Activated CD4-positive, alpha-beta T cell treated with anti-CD3 and anti-CD28 coated beads, Interleukin-2, amount 10 ng/mL, durations not matched to agents 24 days and 14 days (primary cell): ENCODE data around the gene S100A16. TPM values are rescaled to one million over a fixed set of nuclear protein-coding genes. Genes with fewer than 3 reads are reported as not detected.
"Not testable (repeated sequence)": the region's sequence is repeated elsewhere in the genome, so short reads cannot be mapped to it uniquely, and the experiment has no call there.

Source experiments
- DNase-seq: peaks from one replicate; pipeline ENCODE4 v3.0.0; 2022
- H3K27ac Mint-ChIP-seq: one replicate; pipeline ENCODE4 v1.8.0; 2022; ENCODE audit warnings: mild to moderate bottlenecking, mixed read lengths
- H3K27me3 Mint-ChIP-seq: one replicate; pipeline ENCODE4 v1.8.0; 2022; ENCODE audit warnings: mixed read lengths
- H3K36me3 Mint-ChIP-seq: one replicate; pipeline ENCODE4 v1.8.0; 2022; ENCODE audit warnings: low read depth, mild to moderate bottlenecking, mixed read lengths
- H3K4me1 Mint-ChIP-seq: one replicate; pipeline ENCODE4 v1.8.0; 2021; ENCODE audit warnings: mixed read lengths
- H3K4me3 Mint-ChIP-seq: one replicate; pipeline ENCODE4 v1.8.0; 2022; ENCODE audit warnings: mild to moderate bottlenecking, moderate library complexity, mixed read lengths
- H3K9me3 Mint-ChIP-seq: one replicate; pipeline ENCODE4 v1.8.0; 2021; ENCODE audit warnings: mixed read lengths
- intact Hi-C: fragments of 100-400 bp; cut with micrococcal nuclease; formaldehyde crosslinking; loops from one replicate; pipeline ENCODE4 v1.15.1; 2023
- total RNA-seq: library from RNA; stranded (reverse); gene quantifications from 2 replicates; pipeline ENCODE4 v1.2.3, GENCODE V29; 2022

S100A16 gene
- total RNA-seq, 1 donor from 2014 or later, result not detected

DNA sequence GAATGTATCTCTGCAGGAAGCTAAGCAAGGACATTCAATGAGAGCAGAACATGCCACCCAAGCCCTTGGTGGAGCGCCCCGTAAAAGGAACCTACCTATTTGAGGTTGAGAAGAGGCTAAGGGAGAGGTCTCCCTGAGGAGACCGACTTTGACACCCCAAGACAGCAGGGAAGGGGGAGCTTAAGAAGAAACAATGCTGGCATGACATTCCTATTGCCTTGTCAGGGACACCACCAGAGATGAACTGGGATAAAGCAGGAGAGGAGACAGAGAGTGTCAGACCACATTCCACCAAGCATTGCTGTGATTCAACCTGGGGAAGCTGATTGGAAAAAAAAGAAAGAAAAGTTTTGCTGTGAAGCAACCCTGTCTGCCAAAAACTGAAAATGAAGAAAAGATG lies 34.0 kb downstream of the S100A16 start:
- Mint-ChIP-seq H3K36me3 (no peaks in the 10 kb centered on the region), H3K27ac (no peak overlapping the region), H3K4me3 (no peak overlapping the region), H3K4me1 (peaks cover 6% of the 10 kb centered on the region), H3K27me3 (peaks cover 29% of the 10 kb centered on the region), H3K9me3 (no peaks in the 10 kb centered on the region)
- intact Hi-C loops, result no loop called here
- DNase-seq, result no peak

DNA sequence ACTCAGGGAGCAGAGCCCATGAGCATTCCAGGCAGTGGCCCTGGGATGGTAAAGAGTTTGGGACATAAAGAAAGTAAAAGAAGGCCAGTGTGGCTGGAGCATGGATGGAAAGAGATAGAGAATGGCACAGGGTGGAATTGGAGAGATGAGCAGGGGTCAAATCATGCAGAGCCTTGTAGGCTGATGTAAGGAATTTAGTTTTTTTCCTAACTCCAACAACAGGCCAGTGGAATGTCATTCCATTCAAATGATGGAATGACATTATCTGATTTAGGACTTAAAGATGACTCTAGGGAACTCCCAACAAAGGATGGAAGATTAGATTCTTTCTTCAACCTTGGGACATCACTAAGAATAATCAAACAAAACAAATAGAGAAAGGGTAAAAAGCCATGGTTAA lies 34.4 kb downstream of the S100A16 start:
- intact Hi-C loops, result no loop called here

GRCh38 chr1:153577624-153578051 lies 35.3 kb downstream of the S100A16 start:
- H3K27me3 Mint-ChIP-seq, result peaks cover 26% of the 10 kb centered on the region

More for the DNA sequence above, 34.4 kb downstream of the S100A16 start:
- no peak for DNase-seq
- no peaks in the 10 kb centered on the region for H3K36me3 Mint-ChIP-seq
- H3K27me3 Mint-ChIP-seq, result peaks cover 26% of the 10 kb centered on the region
- H3K4me1 Mint-ChIP-seq, result peaks cover 6% of the 10 kb centered on the region
- no peak overlapping the region for H3K4me3 Mint-ChIP-seq
- H3K9me3 Mint-ChIP-seq, result no peaks in the 10 kb centered on the region
- H3K27ac Mint-ChIP-seq, result no peak overlapping the region

GRCh38 chr1:153577138-153577537 lies 35.8 kb downstream of the S100A16 start:
- Mint-ChIP-seq H3K27me3 (peaks cover 26% of the 10 kb centered on the region), H3K27ac (no peak overlapping the region), H3K9me3 (no peaks in the 10 kb centered on the region), H3K36me3 (no peaks in the 10 kb centered on the region), H3K4me1 (peaks cover 15% of the 10 kb centered on the region), H3K4me3 (no peak overlapping the region)
- DNase-seq, result no peak
- intact Hi-C loops, result no loop called here

More at GRCh38 chr1:153577624-153578051, 35.3 kb downstream of the S100A16 start:
- Mint-ChIP-seq H3K36me3 (no peaks in the 10 kb centered on the region), H3K4me3 (no peak overlapping the region), H3K9me3 (no peaks in the 10 kb centered on the region), H3K27ac (no peak overlapping the region), H3K4me1 (peaks cover 13% of the 10 kb centered on the region)
- DNase-seq, result no peak
- intact Hi-C loops, result no loop called here

DNA sequence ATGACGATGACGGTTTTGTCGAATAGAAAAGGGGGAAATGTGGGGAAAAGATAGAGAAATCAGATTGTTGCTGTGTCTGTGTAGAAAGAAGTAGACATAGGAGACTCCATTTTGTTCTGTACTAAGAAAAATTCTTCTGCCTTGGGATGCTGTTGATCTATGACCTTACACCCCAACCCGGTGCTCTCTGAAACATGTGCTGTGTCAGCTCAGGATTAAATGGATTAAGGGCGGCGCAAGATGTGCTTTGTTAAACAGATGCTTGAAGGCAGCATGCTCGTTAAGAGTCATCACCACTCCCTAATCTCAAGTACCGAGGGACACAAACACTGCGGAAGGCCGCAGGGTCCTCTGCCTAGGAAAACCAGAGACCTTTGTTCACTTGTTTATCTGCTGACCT lies 37.4 kb downstream of the S100A16 start:
- DNase-seq, H3K9me3 Mint-ChIP-seq, H3K36me3 Mint-ChIP-seq, H3K27ac Mint-ChIP-seq, intact Hi-C loops, H3K4me3 Mint-ChIP-seq: not testable (repeated sequence)
- Mint-ChIP-seq H3K4me1 (peaks cover 26% of the 10 kb centered on the region), H3K27me3 (peaks cover 26% of the 10 kb centered on the region)

DNA sequence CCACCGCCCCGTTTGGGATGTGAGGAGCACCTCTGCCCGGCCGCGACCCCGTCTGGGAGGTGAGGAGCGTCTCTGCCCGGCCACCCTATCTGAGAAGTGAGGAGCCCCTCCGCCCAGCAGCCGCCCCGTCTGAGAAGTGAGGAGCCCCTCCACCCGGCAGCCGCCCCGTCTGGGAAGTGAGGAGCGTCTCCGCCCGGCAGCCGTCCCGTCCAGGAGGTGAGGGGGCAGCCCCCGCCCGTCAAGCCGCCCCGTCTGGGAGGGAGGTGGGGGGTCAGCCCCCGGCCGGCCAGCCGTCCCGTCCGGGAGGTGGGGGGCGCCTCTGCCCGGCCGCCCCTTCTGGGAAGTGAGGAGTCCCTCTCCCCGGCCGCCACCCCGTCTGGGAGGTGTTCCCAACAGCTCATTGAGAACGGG lies 37.9 kb downstream of the S100A16 start:
- peaks cover 27% of the 10 kb centered on the region for H3K4me1 Mint-ChIP-seq
- intact Hi-C loops, DNase-seq, H3K4me3 Mint-ChIP-seq, H3K27ac Mint-ChIP-seq, H3K9me3 Mint-ChIP-seq, H3K36me3 Mint-ChIP-seq: not testable (repeated sequence)
- H3K27me3 Mint-ChIP-seq, result peaks cover 26% of the 10 kb centered on the region

DNA sequence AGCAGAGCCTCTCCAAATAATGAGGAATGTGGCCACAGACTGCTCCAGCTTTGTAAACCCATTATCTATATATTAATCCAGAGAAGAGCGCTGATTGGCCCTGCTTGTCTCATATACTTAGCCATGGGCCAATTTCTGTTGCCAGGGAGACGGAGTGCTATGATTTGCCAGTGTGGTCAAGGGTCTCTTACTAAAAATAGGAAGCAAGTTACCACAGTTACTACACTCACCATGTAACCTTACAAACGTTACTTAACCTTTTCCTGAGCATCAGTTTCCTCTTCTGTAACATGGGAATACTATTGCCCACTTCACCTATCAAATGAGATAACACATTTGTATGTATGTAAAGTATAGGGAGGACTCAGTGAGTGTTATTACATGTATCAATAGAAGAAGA lies 39.6 kb downstream of the S100A16 start:
- H3K27me3 Mint-ChIP-seq, result peaks cover 15% of the 10 kb centered on the region
- peak overlapping the region; percentile 21 for H3K4me3 Mint-ChIP-seq
- DNase-seq, result no peak
- H3K36me3 Mint-ChIP-seq, result no peaks in the 10 kb centered on the region
- intact Hi-C loops, result loop anchor here (5.0 kb wide), 1 partner anchor 59 kb away; the partner anchor contains the start of gene CHTOP
- H3K4me1 Mint-ChIP-seq, result peaks cover 35% of the 10 kb centered on the region
- H3K9me3 Mint-ChIP-seq, result no peaks in the 10 kb centered on the region
- no peak overlapping the region for H3K27ac Mint-ChIP-seq

DNA sequence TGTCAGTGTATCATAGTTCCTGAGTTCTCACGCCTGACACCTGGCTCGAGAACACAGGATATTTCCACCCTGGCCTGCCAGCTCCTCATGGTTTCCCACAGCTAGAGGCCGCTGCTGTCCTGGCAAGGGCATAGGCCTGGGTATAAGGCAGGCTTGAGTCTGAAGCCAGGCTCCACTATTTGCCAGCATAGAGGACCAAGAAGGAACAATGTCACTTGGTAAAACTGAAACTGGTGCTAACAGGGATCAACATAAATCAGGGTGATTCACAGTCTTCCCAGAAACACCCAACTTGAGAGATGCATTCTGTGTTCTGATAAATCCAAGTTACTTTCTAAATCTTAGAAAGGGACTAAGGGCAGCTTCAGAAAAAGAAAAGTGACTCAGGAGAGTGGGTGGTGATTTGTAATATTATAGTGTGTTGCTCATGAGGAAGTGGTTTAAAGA lies 40.3 kb downstream of the S100A16 start:
- no peaks in the 10 kb centered on the region for H3K36me3 Mint-ChIP-seq
- peak; percentile 84 for DNase-seq
- H3K4me3 Mint-ChIP-seq, result no peak overlapping the region
- peaks cover 8% of the 10 kb centered on the region for H3K27me3 Mint-ChIP-seq
- intact Hi-C loops, result loop anchor here (1.0 to 5.0 kb wide), 3 partner anchors 45 to 99 kb away; partner anchors contain the start of gene CHTOP
- H3K9me3 Mint-ChIP-seq, result no peaks in the 10 kb centered on the region
- H3K4me1 Mint-ChIP-seq, result peaks cover 37% of the 10 kb centered on the region
- peak overlapping the region; percentile 72 for H3K27ac Mint-ChIP-seq

DNA sequence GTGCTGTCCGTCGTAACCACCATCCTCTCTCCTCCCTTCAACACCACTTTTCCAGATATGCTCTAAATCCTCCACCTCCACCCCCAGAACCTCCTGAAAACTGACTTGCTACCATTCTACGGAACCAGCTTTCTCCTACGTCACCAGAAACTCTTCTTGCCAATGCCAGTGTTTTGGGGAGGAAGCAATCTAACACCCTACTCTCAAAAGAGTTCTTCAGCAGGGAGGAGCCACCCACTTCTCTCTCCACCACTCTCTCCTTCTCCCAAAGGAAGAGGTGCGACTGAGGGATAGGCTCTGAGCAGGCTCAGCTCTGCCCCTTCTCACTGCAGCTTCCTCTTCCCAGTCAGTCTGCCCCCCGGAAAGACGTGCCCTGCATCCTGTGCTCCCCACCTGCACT lies 41.2 kb downstream of the S100A16 start:
- Mint-ChIP-seq H3K27ac (peak overlapping the region; percentile 35), H3K36me3 (no peaks in the 10 kb centered on the region), H3K4me3 (no peak overlapping the region), H3K9me3 (no peaks in the 10 kb centered on the region), H3K4me1 (peaks cover 43% of the 10 kb centered on the region), H3K27me3 (no peaks in the 10 kb centered on the region)
- no peak for DNase-seq
- intact Hi-C loops, result loop anchor here (1.0 to 5.0 kb wide), 3 partner anchors 46 to 100 kb away; partner anchors contain the start of gene CHTOP

DNA sequence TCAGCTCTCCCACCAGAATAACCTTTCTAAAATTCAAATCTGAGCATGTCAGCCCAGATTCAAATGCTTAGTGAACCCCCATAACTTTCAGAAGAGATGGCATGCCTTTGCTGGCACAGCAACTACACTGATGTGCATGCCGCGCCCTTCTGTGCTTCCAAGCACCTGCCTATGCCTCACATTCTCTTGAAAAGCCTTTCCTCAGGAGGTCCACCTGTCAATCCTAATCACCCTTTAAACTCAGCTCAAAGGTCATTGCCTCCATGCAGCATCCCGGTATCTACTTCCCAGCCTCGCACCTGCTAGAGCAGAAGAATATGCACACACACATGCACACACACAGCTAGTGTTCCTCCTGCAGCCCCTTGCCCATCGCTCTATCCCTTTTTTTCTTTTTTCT lies 42.1 kb downstream of the S100A16 start:
- Mint-ChIP-seq H3K4me1 (peaks cover 49% of the 10 kb centered on the region), H3K9me3 (no peaks in the 10 kb centered on the region), H3K4me3 (no peak overlapping the region), H3K36me3 (no peaks in the 10 kb centered on the region), H3K27ac (no peak overlapping the region), H3K27me3 (no peaks in the 10 kb centered on the region)
- intact Hi-C loops, result loop anchor here (5.0 kb wide), 1 partner anchor 61 kb away; the partner anchor contains the start of gene CHTOP
- no peak for DNase-seq

DNA sequence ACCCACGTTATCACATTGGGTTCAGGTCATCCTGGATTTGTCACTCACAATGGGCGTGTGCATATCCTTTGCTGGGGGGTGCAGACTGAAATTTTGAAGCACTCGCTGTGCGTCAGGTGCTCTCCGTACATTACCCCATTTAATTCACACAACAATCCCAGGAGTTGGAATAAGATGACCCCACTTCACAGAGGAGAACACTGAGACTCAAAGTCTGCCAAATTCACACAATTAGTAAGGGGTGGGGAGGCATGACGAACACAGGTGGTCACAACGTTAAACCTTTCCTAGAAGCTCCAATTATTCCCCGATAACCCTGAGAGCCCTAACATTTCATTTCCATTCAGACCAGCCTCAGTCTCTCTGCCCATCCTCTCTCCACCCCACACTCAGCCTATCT lies 43.5 kb downstream of the S100A16 start:
- no peak for DNase-seq
- no peak overlapping the region for H3K27ac Mint-ChIP-seq
- H3K36me3 Mint-ChIP-seq, result no peaks in the 10 kb centered on the region
- H3K27me3 Mint-ChIP-seq, result no peaks in the 10 kb centered on the region
- peak overlapping the region; percentile 27 for H3K4me3 Mint-ChIP-seq
- H3K4me1 Mint-ChIP-seq, result peaks cover 54% of the 10 kb centered on the region
- no peaks in the 10 kb centered on the region for H3K9me3 Mint-ChIP-seq
- intact Hi-C loops, result no loop called here

DNA sequence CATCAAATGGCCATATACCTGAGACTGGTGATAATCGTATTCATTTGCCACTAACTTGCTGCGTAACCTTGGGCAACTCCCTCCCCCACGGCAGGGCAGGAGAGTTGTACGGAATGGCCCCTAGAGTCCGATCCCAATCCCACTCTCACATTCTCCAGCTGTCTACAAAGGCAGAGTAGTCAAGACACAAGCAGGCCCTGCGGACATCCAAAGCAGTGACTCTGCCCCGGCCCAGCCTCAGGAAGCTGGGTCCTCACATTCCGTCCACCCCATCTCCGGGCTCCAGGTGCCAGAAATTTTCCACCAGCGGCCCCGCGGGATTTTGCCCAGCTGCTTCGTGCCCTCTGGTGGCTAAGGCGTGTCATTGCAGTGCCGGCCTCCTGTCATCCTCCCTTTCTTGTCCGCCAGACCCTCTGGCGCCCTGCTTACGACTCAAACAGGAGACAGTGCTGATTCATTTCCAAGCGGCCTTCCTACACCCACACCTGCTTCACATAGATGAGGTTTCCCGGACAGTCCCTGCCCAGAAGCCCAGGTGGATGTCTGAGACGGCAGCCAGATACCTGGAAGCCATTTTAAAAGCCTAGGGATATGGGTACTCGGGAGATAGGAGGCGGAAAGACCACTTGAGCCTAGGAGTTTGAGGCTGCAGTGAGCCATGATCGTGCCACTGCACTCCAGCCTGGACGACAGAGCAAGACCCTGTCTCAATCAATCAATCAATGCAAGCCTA lies 44.4 kb downstream of the S100A16 start:
- peak; percentile 95 for DNase-seq
- intact Hi-C loops, result loop anchor here (1.0 kb wide), 4 partner anchors 23 to 57 kb away; partner anchors contain the start of gene S100A4
- Mint-ChIP-seq H3K4me1 (peaks cover 54% of the 10 kb centered on the region), H3K4me3 (peak overlapping the region; percentile 75), H3K27me3 (no peaks in the 10 kb centered on the region), H3K27ac (peak overlapping the region; percentile 81), H3K36me3 (no peaks in the 10 kb centered on the region), H3K9me3 (no peaks in the 10 kb centered on the region)

GRCh38 chr1:153567621-153568366 lies 45.1 kb downstream of the S100A16 start:
- Mint-ChIP-seq H3K27ac (peak overlapping the region; percentile 87), H3K27me3 (no peaks in the 10 kb centered on the region), H3K4me3 (peak overlapping the region; percentile 19), H3K4me1 (peaks cover 48% of the 10 kb centered on the region), H3K9me3 (no peaks in the 10 kb centered on the region), H3K36me3 (no peaks in the 10 kb centered on the region)
- intact Hi-C loops, result loop anchor here (1.0 kb wide), 4 partner anchors 22 to 56 kb away; partner anchors contain the start of gene S100A4
- peak; percentile 67 for DNase-seq
